H1 (cell line): Measurements from ENCODE around the gene MYBPC2. TPM values are rescaled to one million over a fixed set of nuclear protein-coding genes. Genes with fewer than 3 reads are reported as not detected.

Experiments
- CTCF ChIA-PET: fragments of 300-600 bp; sonication (Branson Sonifier 250); formaldehyde crosslinking; loops from one replicate; lab custom pipeline; 2021; ENCODE audit not compliant: partially characterized antibody; lab: Charles Lee
- POLR2A ChIA-PET: fragments of 300-600 bp; sonication (Branson Sonifier 250); formaldehyde crosslinking; loops from one replicate; lab custom pipeline; 2021; ENCODE audit warnings: inconsistent platforms; ENCODE audit not compliant: partially characterized antibody; lab: Charles Lee
- DNase-seq, 2 experiments: peaks; one replicate each; pipeline versions ENCODE4 v3.0.0 to v3.0.0-alpha.2; 2010 to 2022; ENCODE audit warnings: low spot score in 2 of 2, low read depth in 1 of 2, mixed read lengths in 1 of 2
- FAIRE-seq: peaks from 2 replicates; lab custom pipeline; 2011; peaks lifted over from hg19 to GRCh38; lab: Jason Lieb, UNC
- H2AFZ ChIP-seq: 2 replicates; pipeline ENCODE4 v1.8.1; 2012; ENCODE audit warnings: low read length, inconsistent platforms
- H2AK5ac ChIP-seq: 2 replicates; pipeline ENCODE4 v1.6.1; 2013; ENCODE audit warnings: low read depth, low read length
- H2BK120ac ChIP-seq: replicated peaks from 2 replicates; pipeline ENCODE3; 2013; ENCODE audit warnings: low read depth, low read length, inconsistent platforms
- H2BK12ac ChIP-seq: 2 replicates; pipeline ENCODE4 v1.6.1; 2013; ENCODE audit warnings: low read depth, low read length
- H2BK15ac ChIP-seq: 2 replicates; pipeline ENCODE4 v1.6.1; 2013; ENCODE audit warnings: low read length
- H2BK20ac ChIP-seq: 2 replicates; pipeline ENCODE4 v1.6.1; 2013; ENCODE audit warnings: low read length
- H2BK5ac ChIP-seq: 2 replicates; pipeline ENCODE4 v1.6.1; 2013; ENCODE audit warnings: low read depth, low read length
- H3K14ac ChIP-seq: 2 replicates; pipeline ENCODE4 v1.6.1; 2013; ENCODE audit warnings: inconsistent platforms; ENCODE audit not compliant: insufficient read length
- H3K18ac ChIP-seq: 2 replicates; pipeline ENCODE4 v1.6.1; 2013; ENCODE audit warnings: low read length; ENCODE audit errors: extremely low read depth
- H3K23ac ChIP-seq: 2 replicates; pipeline ENCODE4 v1.6.1; 2013; ENCODE audit warnings: inconsistent platforms; ENCODE audit not compliant: insufficient read length
- H3K23me2 ChIP-seq: 2 replicates; pipeline ENCODE4 v1.6.1; 2013; ENCODE audit warnings: low read depth, low read length
- H3K27ac ChIP-seq: 2 replicates; pipeline ENCODE4 v1.6.1; 2011; ENCODE audit warnings: low read depth, low read length, inconsistent platforms
- H3K27me3 ChIP-seq, 4 experiments: replicated peaks in 1 of 4; 1 replicate in 1 of 4; 2 replicates in 3 of 4; pipeline versions ENCODE4 v1.6.1 to v1.8.1; 2011 to 2013; ENCODE audit warnings: low read length in 3 of 4, mild to moderate bottlenecking in 3 of 4, inconsistent platforms in 2 of 4, mixed read lengths in 2 of 4, moderate library complexity in 1 of 4; ENCODE audit not compliant: control insufficient read depth in 3 of 4, insufficient read depth in 3 of 4; ENCODE audit errors: extremely low read depth in 1 of 4
- H3K36me3 ChIP-seq, 4 experiments: 2 replicates each; pipeline versions ENCODE4 v1.6.1 to v1.8.1; 2011 to 2013; ENCODE audit warnings: mild to moderate bottlenecking in 4 of 4, low read length in 3 of 4, moderate library complexity in 2 of 4, control low read depth in 1 of 4, inconsistent platforms in 1 of 4; ENCODE audit not compliant: insufficient read depth in 4 of 4, control insufficient read depth in 2 of 4
- H3K4ac ChIP-seq: replicated peaks from 2 replicates; pipeline ENCODE3; 2013; ENCODE audit warnings: low read length, low read depth, mixed read lengths, inconsistent platforms; ENCODE audit not compliant: insufficient read length
- H3K4me1 ChIP-seq, 4 experiments: replicated peaks in 1 of 4; 1 replicate in 1 of 4; 2 replicates in 3 of 4; pipeline versions ENCODE4 v1.6.1 to v1.8.1; 2011 to 2013; ENCODE audit warnings: low read length in 3 of 4, inconsistent platforms in 2 of 4, mixed read lengths in 1 of 4; ENCODE audit not compliant: insufficient read depth in 4 of 4, control insufficient read depth in 3 of 4
- H3K4me2 ChIP-seq, 2 experiments: 2 replicates each; pipeline versions ENCODE4 v1.6.1 to v1.8.1; 2011 to 2013; ENCODE audit warnings: low read depth in 2 of 2, low read length in 2 of 2, control low read depth in 1 of 2, inconsistent platforms in 1 of 2, mild to moderate bottlenecking in 1 of 2; ENCODE audit not compliant: insufficient read depth in 1 of 2
- H3K4me3 ChIP-seq, 4 experiments: fragments of 200-600, 300-600 bp in 1 of 4; sonication (generic), shearing (Covaris generic), sonication (Bioruptor Twin) in 1 of 4; 2 replicates each; pipeline versions ENCODE4 v1.5.1 to v1.8.1; 2011 to 2016; ENCODE audit warnings: low read length in 4 of 4, low read depth in 3 of 4, control low read depth in 2 of 4, inconsistent platforms in 2 of 4, mild to moderate bottlenecking in 2 of 4, mixed read lengths in 1 of 4, moderate library complexity in 1 of 4; ENCODE audit not compliant: insufficient read depth in 2 of 4; ENCODE audit errors: extremely low read depth in 1 of 4
- H3K56ac ChIP-seq: replicated peaks from 2 replicates; pipeline ENCODE3; 2013; ENCODE audit warnings: low read depth, mild to moderate bottlenecking, mixed read lengths, low read length, inconsistent platforms; ENCODE audit not compliant: insufficient read length
- H3K79me1 ChIP-seq: 2 replicates; pipeline ENCODE4 v1.6.1; 2013; ENCODE audit warnings: low read depth, low read length, control low read depth
- H3K79me2 ChIP-seq, 2 experiments: 2 replicates each; pipeline versions ENCODE4 v1.6.1 to v1.8.1; 2012 to 2013; ENCODE audit warnings: low read length in 2 of 2, mild to moderate bottlenecking in 2 of 2, inconsistent platforms in 1 of 2; ENCODE audit not compliant: insufficient read depth in 2 of 2, control insufficient read depth in 1 of 2
- H3K9ac ChIP-seq, 4 experiments: replicated peaks in 1 of 4; 1 replicate in 1 of 4; 2 replicates in 3 of 4; pipeline versions ENCODE4 v1.6.1 to v1.8.1; 2011 to 2013; ENCODE audit warnings: low read depth in 3 of 4, low read length in 3 of 4, control low read depth in 2 of 4, mild to moderate bottlenecking in 2 of 4, moderate library complexity in 2 of 4, inconsistent platforms in 1 of 4; ENCODE audit errors: extremely low read depth in 1 of 4
- H3K9me3 ChIP-seq, 2 experiments: 2 replicates each; pipeline versions ENCODE4 v1.6.1 to v1.8.1; 2012 to 2013; ENCODE audit warnings: mild to moderate bottlenecking in 2 of 2, moderate library complexity in 2 of 2, control low read depth in 1 of 2, inconsistent platforms in 1 of 2, low read depth in 1 of 2, low read length in 1 of 2, mixed read lengths in 1 of 2; ENCODE audit not compliant: insufficient read depth in 2 of 2
- H4K20me1 ChIP-seq, 2 experiments: replicated peaks in 1 of 2; 2 replicates each; pipeline versions ENCODE3 to v1.8.1; 2011 to 2013; ENCODE audit warnings: inconsistent platforms in 2 of 2, low read length in 2 of 2, mild to moderate bottlenecking in 1 of 2; ENCODE audit not compliant: insufficient read depth in 2 of 2, control insufficient read depth in 1 of 2
- H4K5ac ChIP-seq: 2 replicates; pipeline ENCODE4 v1.6.1; 2013; ENCODE audit warnings: low read length, low read depth, mixed read lengths, inconsistent platforms; ENCODE audit not compliant: insufficient read length
- H4K8ac ChIP-seq: 2 replicates; pipeline ENCODE4 v1.8.0; 2013; ENCODE audit warnings: mild to moderate bottlenecking, moderate library complexity, low read length, inconsistent platforms; ENCODE audit not compliant: insufficient read depth; ENCODE audit errors: extremely low read depth
- H4K91ac ChIP-seq: replicated peaks from 2 replicates; pipeline ENCODE3; 2013; ENCODE audit warnings: low read length, mixed read lengths, inconsistent platforms; ENCODE audit not compliant: insufficient read length
- ASH2L ChIP-seq: fragments of 200-600, 300-600 bp; sonication (generic); IDR thresholded peaks from one replicate; pipeline ENCODE4 v1.7.1; 2017; ENCODE audit warnings: low read length
- BACH1 ChIP-seq: IDR thresholded peaks from 2 replicates; pipeline ENCODE4 v1.6.1; 2012; ENCODE audit warnings: low read length, improper control_type of control experiment
- CHD1 ChIP-seq: IDR thresholded peaks from 2 replicates; pipeline ENCODE4 v1.6.1; 2012; ENCODE audit warnings: low read depth, low read length, improper control_type of control experiment
- HDAC6 ChIP-seq: IDR thresholded peaks from one replicate; pipeline ENCODE4 v1.7.1; 2012; ENCODE audit warnings: low read depth, mild to moderate bottlenecking, inconsistent platforms, low read length, moderate library complexity
- MAX ChIP-seq: IDR thresholded peaks from 2 replicates; pipeline ENCODE4 v1.6.1; 2012; ENCODE audit warnings: inconsistent platforms
- RXRA ChIP-seq: IDR thresholded peaks from 2 replicates; pipeline ENCODE4 v1.6.1; 2011; ENCODE audit warnings: low read depth, mild to moderate bottlenecking, low read length, moderate library complexity; ENCODE audit not compliant: insufficient read depth
- SIRT6 ChIP-seq: IDR thresholded peaks from one replicate; pipeline ENCODE4 v1.7.1; 2012; ENCODE audit warnings: low read length, inconsistent platforms
- TCF12 ChIP-seq: IDR thresholded peaks from 2 replicates; pipeline ENCODE4 v1.6.1; 2011; ENCODE audit warnings: low read depth, mild to moderate bottlenecking, low read length
- TEAD4 ChIP-seq: IDR thresholded peaks from 2 replicates; pipeline ENCODE4 v1.6.1; 2012; ENCODE audit warnings: low read depth, low read length, inconsistent platforms, mixed read lengths
- USF2 ChIP-seq: IDR thresholded peaks from 2 replicates; pipeline ENCODE4 v1.6.1; 2011; ENCODE audit warnings: low read length, improper control_type of control experiment
- WGBS, 2 experiments: shearing (Covaris generic) in 1 of 2; methylation state at CpG; one replicate each; pipeline versions ENCODE4 v1.1.6 to v1.1.7; 2013 to 2015; ENCODE audit warnings: low lambda C conversion rate in 2 of 2, mixed read lengths in 2 of 2, inconsistent platforms in 1 of 2, low coverage in 1 of 2, missing lambda C conversion rate in 1 of 2; ENCODE audit not compliant: insufficient replicate concordance in 2 of 2, insufficient coverage in 1 of 2, insufficient read length in 1 of 2; ENCODE audit errors: extremely low coverage in 1 of 2, missing lambda C conversion rate in 1 of 2; 5-methylcytosine and 5-hydroxymethylcytosine counted together
- polyA plus RNA-seq, 7 experiments: library from polyadenylated mRNA; depleted of rRNA in 3 of 7; stranded (reverse) in 5 of 7; unstranded in 2 of 7; fragments of >200 nt in 5 of 7; fragments of 200-250 nt in 2 of 7; gene quantifications; 1 replicate in 5 of 7; 2 replicates in 1 of 7; 4 replicates in 1 of 7; pipeline versions ENCODE4 v1.2.1 to v1.2.3, GENCODE V29; 2011 to 2013; ENCODE audit warnings: missing spikeins in 2 of 7, mixed read lengths in 2 of 7
- total RNA-seq: library from RNA; stranded (reverse); fragmentation: NEBNext Ultra II Directional; extraction: Animal tissue kit (Norgen Biotek cat#: 25700); gene quantifications from 2 replicates; pipeline ENCODE4 v1.2.1, GENCODE V29; 2021

MYBPC2 gene
- total and polyA plus RNA-seq, 2 of the 8 experiments (the other 6 are each of a cell fraction or from before 2014, with no cell fraction given), result 1.8 to 3.1 TPM

- no peak overlapping the region for H4K5ac ChIP-seq
- no peak overlapping the region for H2BK12ac ChIP-seq
- H2BK120ac ChIP-seq, result no peak overlapping the region
- FAIRE-seq (no peak), DNase-seq (no peak)
- H2AK5ac ChIP-seq, result no peak overlapping the region
- peaks cover 4 to 16% of the 10 kb centered on the region in 2 experiments; a peak in 3 of 4 replicates for H3K79me2 ChIP-seq
- H3K18ac ChIP-seq, result no peak overlapping the region
- H3K4ac ChIP-seq, result no peak overlapping the region
- H3K23me2 ChIP-seq, result peaks cover 1% of the 10 kb centered on the region; the same call in 1 of the 2 replicates
- WGBS, 2 experiments, result 94% methylated on average over 18 of the region's 27 CpGs; no CpG with 5 or more reads in 1 of the 2 experiments
- no peak overlapping the region; the same call in 1 of the 2 replicates for H4K8ac ChIP-seq
- no peak overlapping the region for H3K14ac ChIP-seq
- peaks cover 20 to 27% of the 10 kb centered on the region in 2 experiments for H3K9me3 ChIP-seq
- no peak overlapping the region for H4K91ac ChIP-seq
- no peak overlapping the region for H3K9ac ChIP-seq
- no peak overlapping the region for H3K27ac ChIP-seq
- H3K36me3 ChIP-seq, result peaks cover 2 to 53% (median 12%) of the 10 kb centered on the region in 4 experiments; a peak in 6 of 8 replicates
- H3K4me3 ChIP-seq, result no peak overlapping the region
- CTCF ChIA-PET, result no interaction called here
- H3K4me2 ChIP-seq, result no peak overlapping the region
- H2BK15ac ChIP-seq, result no peak overlapping the region
- H3K27me3 ChIP-seq, result peaks cover 0 to 5% (median 3%) of the 10 kb centered on the region in 4 experiments; a peak in 4 of 7 replicates
- H2BK20ac ChIP-seq, result no peak overlapping the region
- POLR2A ChIA-PET, result interaction anchor here (1.1 kb wide), 1 partner anchor 19 kb away, joined by 3 read pairs; no protein-coding TSS in a partner anchor
- no peak overlapping the region for H2AFZ ChIP-seq
- no peak overlapping the region for H2BK5ac ChIP-seq
- H3K23ac ChIP-seq, result no peak overlapping the region
- peaks cover 7 to 8% of the 10 kb centered on the region in 2 experiments for H4K20me1 ChIP-seq
- no peak overlapping the region for H3K56ac ChIP-seq
- H3K4me1 ChIP-seq, result no peaks in the 10 kb centered on the region
- H3K79me1 ChIP-seq, result peaks cover 10% of the 10 kb centered on the region
- TF ChIP-seq ASH2L (no peak), TCF12 (no peak), RXRA (no peak), TEAD4 (no peak), SIRT6 (no peak), MAX (no peak), CHD1 (no peak), USF2 (no peak), BACH1 (no peak), HDAC6 (no peak)
These were observed 48.9 kb downstream of the MYBPC2 start for GRCh38 chr19:50481351-50482149.
